Measurements from ENCODE around the gene PRPS1. TPM values are rescaled to one million over a fixed set of nuclear protein-coding genes. Genes with fewer than 3 reads are reported as not detected.
"Not testable (repeated sequence)": the region's sequence is repeated elsewhere in the genome, so short reads cannot be mapped to it uniquely, and the experiment has no call there.

Gene PRPS1
- total RNA-seq, 1 donor from 2014 or later: 264 TPM

GRCh38 chrX:107603429-107604159 lies 24.7 kb upstream of the PRPS1 start:
- H3K4me3 Mint-ChIP-seq: no peak overlapping the region
- peaks cover 4% of the 10 kb centered on the region for H3K27me3 Mint-ChIP-seq (ENCODE audit: insufficient read depth, low read depth)
- Histone ChIP-seq H3K4me2 (no peak overlapping the region), H2AFZ (replicated peaks) (peak overlapping the region; percentile 64), H3K36me3 (no peaks in the 10 kb centered on the region), H3K27me3 (no peaks in the 10 kb centered on the region), H4K20me1 (ENCODE audit: low read depth) (no peaks in the 10 kb centered on the region), H3K27ac (no peak overlapping the region), H3F3A (ENCODE audit: low read depth) (no peaks in the 10 kb centered on the region), H3K4me3 (no peak overlapping the region), H3K9me3 (ENCODE audit: low read depth) (no peaks in the 10 kb centered on the region), H3K4me1 (no peaks in the 10 kb centered on the region), H3K9ac (no peak overlapping the region), H3K79me2 (ENCODE audit: low read depth) (no peaks in the 10 kb centered on the region)
- no peak overlapping the region for H3K27ac Mint-ChIP-seq
- TF ChIP-seq EZH2 (IDR thresholded peaks at IDR 0.05): no peak
- no peaks in the 10 kb centered on the region for H3K36me3 Mint-ChIP-seq
- H3K9me3 Mint-ChIP-seq: no peaks in the 10 kb centered on the region
- no peaks in the 10 kb centered on the region for H3K4me1 Mint-ChIP-seq
- DNase-seq (ENCODE audit: low spot score): no peak

GRCh38 chrX:107609061-107609460 lies 19.2 kb upstream of the PRPS1 start:
- H3K9me3 Mint-ChIP-seq; H4K20me1 ChIP-seq (ENCODE audit: low read depth); H3K27ac ChIP-seq; H3K27me3 ChIP-seq; H3K79me2 ChIP-seq (ENCODE audit: low read depth); H3K4me3 ChIP-seq; H2AFZ ChIP-seq (replicated peaks); H3K36me3 ChIP-seq; DNase-seq (ENCODE audit: low spot score); H3K4me2 ChIP-seq; H3K4me1 Mint-ChIP-seq; H3F3A ChIP-seq (ENCODE audit: low read depth); H3K4me3 Mint-ChIP-seq; H3K4me1 ChIP-seq; H3K9ac ChIP-seq; H3K36me3 Mint-ChIP-seq; H3K27ac Mint-ChIP-seq; H3K9me3 ChIP-seq (ENCODE audit: low read depth); H3K27me3 Mint-ChIP-seq (ENCODE audit: insufficient read depth, low read depth): not testable (repeated sequence)

- Histone ChIP-seq H3K9me3 (ENCODE audit: low read depth) (no peaks in the 10 kb centered on the region), H4K20me1 (ENCODE audit: low read depth) (no peaks in the 10 kb centered on the region), H3K9ac (no peak overlapping the region), H3K36me3 (no peaks in the 10 kb centered on the region), H3K27me3 (no peaks in the 10 kb centered on the region), H3F3A (ENCODE audit: low read depth) (no peaks in the 10 kb centered on the region), H2AFZ (replicated peaks) (no peak overlapping the region), H3K4me2 (no peak overlapping the region), H3K4me1 (no peaks in the 10 kb centered on the region), H3K79me2 (ENCODE audit: low read depth) (no peaks in the 10 kb centered on the region), H3K27ac (no peak overlapping the region), H3K4me3 (no peak overlapping the region)
- H3K4me3 Mint-ChIP-seq: no peak overlapping the region
- peaks cover 2% of the 10 kb centered on the region for H3K27me3 Mint-ChIP-seq (ENCODE audit: insufficient read depth, low read depth)
- no peak for DNase-seq (ENCODE audit: low spot score)
- H3K9me3 Mint-ChIP-seq: peaks cover 3% of the 10 kb centered on the region
- H3K27ac Mint-ChIP-seq: no peak overlapping the region
- no peak for TF ChIP-seq EZH2phosphoT487 (IDR thresholded peaks at IDR 0.05)
- TF ChIP-seq CTCF (IDR thresholded peaks at IDR 0.05): no peak
- TF ChIP-seq EZH2 (IDR thresholded peaks at IDR 0.05): no peak
- peaks cover under 1% of the 10 kb centered on the region for H3K4me1 Mint-ChIP-seq
- H3K36me3 Mint-ChIP-seq: no peaks in the 10 kb centered on the region
Observed at GRCh38 chrX:107610667-107611066, 17.6 kb upstream of the PRPS1 start.

GRCh38 chrX:107619885-107620322 lies 8.4 kb upstream of the PRPS1 start:
- no peak overlapping the region for H3K4me3 Mint-ChIP-seq
- no peak for TF ChIP-seq EZH2 (IDR thresholded peaks at IDR 0.05)
- TF ChIP-seq EZH2phosphoT487 (IDR thresholded peaks at IDR 0.05): no peak
- TF ChIP-seq CTCF (IDR thresholded peaks at IDR 0.05): no peak
- Histone ChIP-seq H3K27me3 (no peaks in the 10 kb centered on the region), H3K4me1 (no peaks in the 10 kb centered on the region), H4K20me1 (ENCODE audit: low read depth) (no peaks in the 10 kb centered on the region), H3K36me3 (no peaks in the 10 kb centered on the region), H2AFZ (replicated peaks) (no peak overlapping the region), H3K9ac (no peak overlapping the region), H3K27ac (no peak overlapping the region), H3K9me3 (ENCODE audit: low read depth) (no peaks in the 10 kb centered on the region), H3K4me3 (no peak overlapping the region), H3F3A (ENCODE audit: low read depth) (no peaks in the 10 kb centered on the region), H3K79me2 (ENCODE audit: low read depth) (no peaks in the 10 kb centered on the region), H3K4me2 (no peak overlapping the region)
- DNase-seq (ENCODE audit: low spot score): no peak
- peaks cover 8% of the 10 kb centered on the region for H3K9me3 Mint-ChIP-seq
- H3K27ac Mint-ChIP-seq: no peak overlapping the region
- H3K4me1 Mint-ChIP-seq: peaks cover 5% of the 10 kb centered on the region
- peaks cover 1% of the 10 kb centered on the region for H3K36me3 Mint-ChIP-seq
- peaks cover 10% of the 10 kb centered on the region for H3K27me3 Mint-ChIP-seq (ENCODE audit: insufficient read depth, low read depth)
